ENCODE data around the gene IL18RAP.
A peak's percentile ranks its signal among the peaks of the same experiment; 100 is the strongest.

The IL18RAP gene

DNA sequence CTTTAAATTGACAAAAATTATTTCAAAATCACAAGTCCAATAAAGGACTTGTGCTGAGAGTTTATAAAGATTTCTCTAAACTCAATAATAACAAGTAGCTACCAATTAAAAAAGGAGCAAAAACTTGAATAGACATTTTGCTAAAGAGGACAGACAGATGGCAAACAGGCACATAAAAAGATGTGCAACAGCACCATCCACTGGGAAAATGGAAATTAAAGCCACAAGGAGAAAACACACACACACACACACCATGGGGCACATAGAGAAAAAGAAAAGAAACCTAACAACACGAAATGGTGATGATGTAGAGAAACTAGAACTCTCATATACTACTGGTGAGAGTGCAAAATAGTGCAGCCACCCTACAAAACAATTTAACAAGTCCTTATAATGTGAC, 37.5 kb downstream of the IL18RAP start:
- DNase-seq (ENCODE audit: low read depth in 2 of 2): no peak

DNA sequence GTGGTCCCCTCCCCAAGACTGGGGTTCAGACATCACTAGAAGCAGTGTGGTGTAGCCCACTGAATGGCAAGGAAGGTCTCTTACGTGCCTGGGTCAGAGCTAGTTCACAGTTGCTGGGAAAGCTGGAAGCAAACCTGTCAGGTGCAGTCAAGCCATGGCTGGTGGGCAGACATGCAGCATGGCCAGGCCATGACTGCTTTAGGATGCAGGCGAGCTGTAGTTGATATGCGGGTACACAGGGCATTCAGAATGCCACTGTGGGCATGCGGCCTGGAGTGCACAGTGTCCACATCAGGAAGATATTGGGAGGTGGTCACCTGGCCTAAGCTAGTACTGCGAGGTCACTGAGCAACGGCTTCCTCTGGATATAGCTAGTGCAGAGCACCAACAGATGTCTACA, 38.2 kb downstream of the IL18RAP start:
- DNase-seq (ENCODE audit: low read depth in 2 of 2): no peak

DNA sequence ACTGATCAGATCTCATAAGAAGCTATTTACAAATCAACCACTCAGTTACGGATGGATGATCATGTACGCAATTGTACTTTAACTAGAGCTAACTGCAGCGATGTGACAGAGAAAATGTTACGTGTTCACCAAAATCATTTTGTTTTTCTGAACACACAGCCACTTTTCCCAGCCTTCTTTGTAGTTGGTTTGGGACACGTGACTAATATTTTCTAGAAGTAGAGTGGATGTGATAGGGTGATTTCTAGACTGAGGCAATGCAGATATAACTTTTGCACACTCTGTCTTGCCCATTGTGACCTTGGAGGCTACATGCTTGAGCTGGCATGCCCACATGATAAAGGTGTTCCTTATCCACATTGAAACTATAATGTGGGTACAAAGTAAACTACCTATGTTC, 40.2 kb downstream of the IL18RAP start:
- DNase-seq (ENCODE audit: low read depth in 2 of 2): no peak

DNA sequence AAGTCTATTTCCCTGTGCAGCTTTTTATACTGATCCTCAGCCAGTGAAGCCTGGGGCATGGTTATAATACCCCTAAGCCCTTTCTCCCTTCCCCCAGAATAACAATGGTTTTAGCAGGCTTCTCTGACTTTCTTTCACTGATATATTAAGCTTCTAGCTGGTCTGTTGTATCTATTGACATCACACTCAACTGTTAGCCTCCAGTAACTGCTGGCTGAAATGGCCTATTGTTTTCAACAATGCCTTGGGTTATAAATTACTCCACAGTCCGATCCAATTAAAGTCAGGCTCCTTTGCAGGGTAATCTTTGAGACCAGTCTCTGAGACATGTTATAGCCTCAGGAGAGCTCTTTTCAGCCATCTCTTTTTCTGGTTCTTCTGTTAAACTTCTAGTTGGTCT, 47.2 kb downstream of the IL18RAP start:
- DNase-seq (ENCODE audit: low read depth in 2 of 2): no peak

DNA sequence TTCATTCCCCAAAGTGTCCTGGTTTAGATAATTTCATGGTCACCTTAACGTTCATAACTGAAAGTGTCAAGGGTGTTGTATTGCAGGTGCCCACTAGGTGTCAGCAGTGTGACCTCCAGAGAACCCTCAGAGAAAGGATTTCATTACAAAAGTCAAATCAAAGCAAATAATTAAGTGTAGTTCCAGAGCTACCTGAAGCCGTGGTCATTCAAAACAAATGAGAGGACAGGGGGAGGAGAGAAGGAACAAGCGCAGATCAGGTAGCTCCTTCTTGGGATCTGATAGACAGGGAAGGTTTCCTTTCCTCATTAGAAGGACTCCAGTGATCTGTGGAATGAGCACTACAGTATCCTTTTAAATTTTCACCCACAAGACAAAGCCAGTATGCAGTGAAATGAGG, 50.1 kb downstream of the IL18RAP start, which contains the start of gene SLC9A4:
TSS of gene SLC9A4 (plus strand) at position 207 of the 400 bp plus-strand sequence. CDS start 534 bp downstream, outside the sequence.
- peak in 1 of 2 donors; percentile 48 for DNase-seq (ENCODE audit: low read depth in 2 of 2)

DNA sequence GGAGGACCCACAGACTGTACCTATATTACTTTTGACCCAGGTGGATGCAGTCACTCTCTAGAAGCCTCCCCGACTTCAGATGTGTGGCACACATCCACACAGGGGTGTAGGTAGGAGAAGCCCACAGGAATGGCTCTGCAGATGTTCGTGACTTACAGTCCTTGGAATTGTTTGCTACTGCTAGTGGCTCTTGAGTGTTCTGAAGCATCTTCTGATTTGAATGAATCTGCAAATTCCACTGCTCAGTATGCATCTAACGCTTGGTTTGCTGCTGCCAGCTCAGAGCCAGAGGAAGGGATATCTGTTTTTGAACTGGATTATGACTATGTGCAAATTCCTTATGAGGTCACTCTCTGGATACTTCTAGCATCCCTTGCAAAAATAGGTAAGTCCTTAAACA, 50.7 kb downstream of the IL18RAP start:
- DNase-seq (ENCODE audit: low read depth in 2 of 2): no peak

DNA sequence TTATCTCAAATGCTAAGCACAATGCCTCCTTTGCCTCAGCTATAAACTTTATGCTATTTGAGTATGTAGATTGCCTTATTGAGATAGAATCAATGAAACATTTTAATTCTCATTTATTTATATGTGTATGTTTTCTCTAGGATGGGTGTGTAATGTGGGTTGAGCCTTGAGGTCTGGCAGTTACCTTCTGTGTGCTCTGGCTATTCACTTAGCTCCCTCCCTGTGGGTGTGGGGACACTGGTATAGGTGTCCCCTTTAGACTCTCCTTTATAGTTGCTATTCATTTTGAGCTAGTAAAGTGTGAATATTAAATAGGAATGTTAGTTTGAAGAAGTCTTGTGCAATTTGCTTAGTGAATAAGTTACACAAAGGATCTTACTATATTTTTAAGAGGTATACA, 51.8 kb downstream of the IL18RAP start:
- no peak for DNase-seq (ENCODE audit: low read depth in 2 of 2)

DNA sequence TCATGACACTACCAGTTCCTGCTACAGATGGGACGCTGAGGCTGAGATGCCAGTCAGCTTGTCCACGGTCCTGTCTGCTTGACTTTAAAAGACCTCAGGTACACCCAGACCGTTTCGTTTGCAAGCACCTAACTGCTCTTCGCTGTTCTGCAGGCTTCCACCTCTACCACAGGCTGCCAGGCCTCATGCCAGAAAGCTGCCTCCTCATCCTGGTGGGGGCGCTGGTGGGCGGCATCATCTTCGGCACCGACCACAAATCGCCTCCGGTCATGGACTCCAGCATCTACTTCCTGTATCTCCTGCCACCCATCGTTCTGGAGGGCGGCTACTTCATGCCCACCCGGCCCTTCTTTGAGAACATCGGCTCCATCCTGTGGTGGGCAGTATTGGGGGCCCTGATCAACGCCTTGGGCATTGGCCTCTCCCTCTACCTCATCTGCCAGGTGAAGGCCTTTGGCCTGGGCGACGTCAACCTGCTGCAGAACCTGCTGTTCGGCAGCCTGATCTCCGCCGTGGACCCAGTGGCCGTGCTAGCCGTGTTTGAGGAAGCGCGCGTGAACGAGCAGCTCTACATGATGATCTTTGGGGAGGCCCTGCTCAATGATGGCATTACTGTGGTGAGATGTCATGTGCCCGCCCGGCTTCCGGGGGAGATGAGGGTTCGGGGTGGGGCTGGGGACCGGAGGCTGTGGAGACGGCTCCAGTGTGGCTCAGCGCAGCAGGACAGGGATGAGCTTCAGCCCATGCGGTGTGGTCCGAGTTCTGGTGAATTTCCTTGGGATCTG, 55.9 kb downstream of the IL18RAP start:
- no peak for DNase-seq (ENCODE audit: low read depth in 2 of 2)

DNA sequence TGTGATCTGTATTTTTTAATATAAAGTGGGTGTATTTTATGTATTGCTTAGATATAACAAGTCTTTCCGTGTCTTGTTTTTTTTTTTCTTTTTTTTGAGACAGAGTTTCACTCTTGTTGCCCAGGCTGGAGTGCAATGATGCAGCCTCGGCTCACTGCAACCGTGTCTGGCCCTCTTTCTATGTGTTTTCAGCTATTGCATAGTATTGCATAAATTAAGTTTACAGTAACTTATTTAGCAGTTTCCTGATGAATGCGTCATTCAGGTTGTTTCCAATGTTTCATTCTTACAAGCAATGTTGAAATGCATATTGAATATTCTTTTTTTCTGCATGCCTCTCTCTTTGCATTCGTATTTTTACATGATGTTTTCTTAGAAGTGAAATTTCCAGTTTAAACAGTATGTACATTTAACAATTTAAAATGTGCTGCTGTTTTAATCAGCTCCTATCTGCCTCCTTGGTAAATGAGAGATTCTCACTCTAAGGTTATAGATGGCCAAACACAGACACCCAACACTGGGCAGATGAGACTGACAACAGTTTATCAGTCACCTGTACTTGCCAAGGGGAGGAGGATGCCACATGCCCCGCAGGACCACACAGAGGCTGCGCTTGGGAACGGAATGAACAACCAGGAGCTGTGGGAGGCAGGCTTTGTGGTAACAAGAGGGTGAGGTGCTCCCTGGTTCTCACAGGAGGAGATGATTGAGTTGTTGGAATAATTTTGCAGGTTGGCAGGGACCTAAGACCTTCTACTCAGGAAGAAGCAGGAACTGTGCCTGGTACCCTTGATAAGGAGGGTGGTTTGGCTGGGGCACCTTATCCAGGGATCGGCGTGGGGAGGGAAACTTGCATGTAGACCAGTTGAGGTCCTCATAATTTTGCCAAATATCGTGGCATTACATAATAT, 57.6 kb downstream of the IL18RAP start:
- DNase-seq (ENCODE audit: low read depth in 2 of 2): no peak

DNA sequence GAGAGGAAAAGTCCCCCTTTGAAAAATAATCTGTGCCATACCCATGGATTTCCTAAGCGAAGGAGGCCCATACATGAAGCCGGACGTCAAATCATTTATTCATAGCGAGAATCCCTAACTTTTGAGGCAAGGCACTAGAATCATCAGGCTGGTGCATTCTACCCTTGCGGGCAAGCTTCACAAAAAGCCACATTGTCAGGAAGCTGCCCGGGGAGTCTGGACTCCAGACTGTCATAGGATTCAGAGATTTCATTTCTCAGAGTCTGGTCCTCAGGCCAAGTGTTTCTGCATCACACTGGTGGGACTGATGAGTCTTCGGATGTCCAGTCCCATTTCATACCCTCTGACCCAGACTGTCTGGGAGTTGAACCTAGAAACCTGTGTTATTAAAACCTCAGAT, 59.0 kb downstream of the IL18RAP start:
- no peak for DNase-seq (ENCODE audit: low read depth in 2 of 2)

DNA sequence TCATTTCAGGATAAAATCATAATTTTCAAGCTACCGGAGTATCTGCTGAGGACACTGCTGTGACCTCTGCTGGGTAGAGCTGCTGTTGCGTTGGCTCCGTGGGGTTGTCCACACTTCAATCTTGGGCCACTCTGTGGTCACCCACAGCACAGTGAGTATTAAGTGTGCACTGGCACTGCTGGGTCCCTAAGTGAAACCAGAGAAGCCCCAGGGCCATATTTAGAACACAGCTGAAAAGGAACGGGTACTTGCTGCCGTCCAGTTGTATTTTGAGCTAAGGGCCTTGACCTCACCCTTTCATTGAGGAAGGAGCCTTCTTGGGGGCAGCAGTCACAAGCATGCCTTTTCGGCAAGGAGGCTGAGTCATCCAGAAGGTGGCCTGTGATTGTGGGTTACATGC, 60.1 kb downstream of the IL18RAP start:
- no peak for DNase-seq (ENCODE audit: low read depth in 2 of 2)

DNA sequence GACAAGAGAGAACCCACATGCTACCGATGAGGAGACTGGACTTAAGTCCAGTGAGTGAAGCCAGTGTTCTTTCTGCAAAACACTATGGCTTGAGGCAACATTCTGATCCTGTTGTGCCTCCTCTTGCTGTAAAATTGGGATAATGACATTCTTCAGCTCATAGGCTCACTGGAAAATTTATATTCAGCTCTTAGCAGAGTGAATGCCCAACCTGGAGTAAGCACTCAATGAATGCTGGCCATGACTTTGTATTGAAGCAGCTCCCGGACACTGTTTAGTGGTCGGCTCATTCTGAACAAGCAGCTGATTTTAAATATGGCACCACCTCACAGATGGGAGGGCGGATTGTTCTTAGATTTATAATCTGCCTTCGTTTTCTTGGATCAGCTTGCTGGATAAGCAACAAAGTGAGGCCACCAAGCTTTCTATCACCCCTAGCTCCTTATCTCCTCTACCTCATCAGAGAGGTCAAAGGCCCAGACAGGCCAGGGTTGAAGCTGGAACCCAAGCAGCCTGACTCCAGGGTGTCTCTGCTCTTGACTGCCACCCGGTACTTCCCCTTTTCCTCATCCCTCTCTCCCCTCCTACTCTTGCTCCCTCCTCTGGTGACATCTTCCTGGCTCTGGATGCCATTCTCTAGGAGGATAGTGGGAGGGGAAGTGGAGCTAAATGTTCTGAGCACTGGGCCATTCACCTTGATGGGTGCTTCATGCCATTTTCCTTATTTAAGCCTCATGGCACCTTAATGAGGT, 61.5 kb downstream of the IL18RAP start:
- no peak for DNase-seq (ENCODE audit: low read depth in 2 of 2)

DNA sequence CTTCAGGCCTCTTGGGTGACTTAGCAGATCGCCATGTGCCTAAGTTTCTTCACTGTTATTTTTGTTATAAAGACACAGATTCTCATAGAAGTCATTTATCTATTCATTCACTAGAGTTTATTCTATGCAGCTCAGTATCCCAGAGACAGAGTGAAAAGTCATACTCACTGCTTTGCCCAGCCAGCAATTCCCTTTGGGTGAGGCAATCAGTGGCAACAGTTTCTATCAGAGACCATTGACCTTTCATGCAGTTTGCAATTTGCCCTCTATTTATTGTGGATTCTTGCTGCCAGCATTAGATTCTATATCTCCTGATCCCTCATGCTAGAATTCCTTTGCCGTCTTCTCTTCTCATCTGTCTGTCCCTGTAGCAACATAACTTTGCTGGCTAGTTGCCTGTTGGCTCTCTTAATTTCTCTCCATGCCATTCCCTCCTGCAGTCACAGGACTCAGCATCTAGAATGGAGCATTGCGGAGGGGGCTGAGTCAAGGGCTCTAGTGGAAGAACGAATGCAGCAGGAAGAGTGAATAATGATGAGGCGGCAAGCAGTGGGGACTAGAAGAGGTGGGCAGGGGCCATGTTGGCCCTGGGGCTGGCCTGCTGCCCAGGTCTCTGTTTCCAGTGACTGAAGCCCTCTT, 62.3 kb downstream of the IL18RAP start:
- DNase-seq (ENCODE audit: low read depth in 2 of 2): no peak

DNA sequence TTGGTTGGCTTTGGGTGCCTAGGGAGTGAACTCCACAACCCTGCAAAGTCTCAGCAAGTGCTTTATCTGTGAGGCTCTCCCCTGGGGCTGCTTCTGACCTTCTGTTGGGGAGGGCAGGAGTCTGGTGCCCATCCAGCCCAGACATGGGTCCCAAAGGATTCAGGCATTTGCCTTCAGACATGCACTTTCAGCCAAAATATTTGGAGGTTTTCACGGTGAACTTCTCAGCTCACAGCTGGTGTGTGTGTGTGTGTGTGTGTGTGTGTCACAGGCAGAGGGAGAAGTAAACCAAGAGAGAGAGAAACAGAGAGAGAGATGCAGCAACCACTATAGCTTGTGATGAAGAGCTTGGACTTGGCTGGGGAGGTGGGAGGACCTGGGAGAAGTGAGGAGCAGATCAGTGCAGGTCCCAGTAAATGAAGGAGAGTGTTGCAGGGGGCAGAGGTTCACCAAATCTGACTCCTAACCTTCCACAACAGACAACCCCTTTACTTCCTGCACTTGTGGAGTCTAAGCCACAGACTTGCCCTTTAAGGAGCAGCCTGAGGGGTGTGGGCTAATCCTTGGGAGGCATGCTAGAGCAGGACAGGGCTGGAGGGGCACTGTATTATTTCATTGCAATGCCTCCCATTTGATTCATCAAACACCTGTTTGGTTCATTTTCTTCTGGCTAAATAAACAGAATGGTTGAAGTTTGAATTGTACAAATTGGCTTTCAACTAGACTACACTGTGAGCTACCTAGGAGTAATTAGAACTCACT, 64.2 kb downstream of the IL18RAP start:
- no peak for DNase-seq (ENCODE audit: low read depth in 2 of 2)

DNA sequence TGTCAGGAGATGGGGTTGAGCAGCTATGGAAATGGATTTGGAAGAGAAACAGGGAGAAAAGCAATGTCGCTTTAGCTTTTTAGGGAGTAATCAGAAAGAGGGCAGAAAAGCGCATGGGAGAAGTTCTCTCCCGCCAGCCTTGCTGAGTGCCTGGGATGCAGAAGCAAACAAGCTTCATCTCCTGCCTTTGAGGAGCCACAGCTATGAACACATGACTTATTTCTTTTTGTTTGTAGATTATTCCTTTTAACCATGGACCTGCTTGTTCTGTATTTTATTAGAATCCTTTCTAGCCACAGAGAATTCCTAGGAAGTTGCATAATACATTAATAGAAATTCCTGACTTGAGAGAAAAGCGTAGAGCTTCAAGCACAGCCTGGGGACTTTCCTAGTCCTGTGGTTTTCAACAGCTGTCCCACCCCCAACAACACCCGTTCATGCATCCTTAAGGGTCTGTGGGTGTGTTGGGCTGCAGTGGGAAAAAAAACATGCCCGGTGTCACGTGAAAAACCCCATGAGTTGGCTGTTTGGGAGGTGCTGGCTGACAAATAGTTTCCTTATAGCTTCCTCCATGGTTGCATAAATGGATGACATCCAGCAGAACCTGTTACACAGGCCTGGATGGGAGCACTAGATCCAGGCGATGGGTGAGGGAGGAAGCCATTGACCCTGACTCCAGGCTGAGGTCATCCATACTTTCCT, 65.0 kb downstream of the IL18RAP start:
- no peak for DNase-seq (ENCODE audit: low read depth in 2 of 2)

DNA sequence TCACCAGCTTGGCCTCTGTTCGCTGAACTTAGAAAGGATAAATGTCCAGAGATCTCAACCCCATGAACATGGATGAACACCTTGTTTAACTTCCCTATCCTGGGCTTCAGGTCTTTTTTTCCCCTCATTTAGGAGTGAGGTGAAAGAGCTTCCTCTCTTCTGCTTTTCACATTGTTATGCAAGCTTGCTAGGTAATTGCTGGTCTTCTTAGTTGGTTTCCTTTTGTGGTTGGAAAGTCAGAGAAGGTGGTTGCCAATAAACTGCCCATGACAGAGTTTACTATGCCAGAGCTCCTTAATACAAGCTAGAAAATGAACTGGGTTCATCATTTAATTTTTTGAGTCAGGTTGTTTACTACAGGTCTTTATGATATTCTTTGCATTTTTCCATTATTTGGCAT, 66.7 kb downstream of the IL18RAP start:
- DNase-seq (ENCODE audit: low read depth in 2 of 2): no peak

DNA sequence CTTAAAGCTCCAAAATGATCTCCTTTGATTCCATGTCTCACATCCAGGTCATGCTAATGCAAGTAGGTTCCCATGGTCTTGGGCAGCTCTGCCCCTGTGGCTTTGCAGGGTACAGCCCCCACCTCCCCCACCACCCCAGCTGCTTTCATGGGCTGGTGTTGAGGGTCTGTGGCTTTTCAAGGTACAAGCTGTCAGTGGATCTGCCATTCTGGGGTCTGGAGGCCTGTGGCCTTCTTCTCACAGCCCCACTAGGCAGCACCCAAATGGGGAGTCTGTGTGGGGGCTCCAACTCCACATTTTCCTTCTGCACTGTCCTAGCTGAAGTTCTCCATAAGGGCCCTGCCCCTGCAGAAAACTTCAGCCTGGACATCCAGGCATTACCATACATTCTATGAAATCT, 69.0 kb downstream of the IL18RAP start:
- no peak for DNase-seq (ENCODE audit: low read depth in 2 of 2)

DNA sequence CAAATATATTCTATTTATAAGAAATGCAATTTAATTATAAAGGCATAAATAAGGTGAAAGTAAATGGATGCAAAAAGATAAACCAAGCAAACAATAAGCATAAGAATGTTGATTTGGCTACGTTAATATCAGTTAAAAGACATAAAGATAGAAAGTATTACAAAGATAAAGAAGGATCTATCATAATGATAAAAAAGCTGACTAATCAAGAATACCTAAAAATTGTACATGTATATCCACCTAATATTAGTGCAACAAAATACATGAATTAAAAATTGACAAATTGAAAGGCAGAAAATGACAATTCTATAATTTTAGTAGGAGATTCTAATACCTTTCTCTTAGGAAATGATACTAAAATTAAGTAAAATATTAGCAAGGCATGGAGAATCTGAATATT, 71.6 kb downstream of the IL18RAP start:
- DNase-seq (ENCODE audit: low read depth in 2 of 2): no peak

DNA sequence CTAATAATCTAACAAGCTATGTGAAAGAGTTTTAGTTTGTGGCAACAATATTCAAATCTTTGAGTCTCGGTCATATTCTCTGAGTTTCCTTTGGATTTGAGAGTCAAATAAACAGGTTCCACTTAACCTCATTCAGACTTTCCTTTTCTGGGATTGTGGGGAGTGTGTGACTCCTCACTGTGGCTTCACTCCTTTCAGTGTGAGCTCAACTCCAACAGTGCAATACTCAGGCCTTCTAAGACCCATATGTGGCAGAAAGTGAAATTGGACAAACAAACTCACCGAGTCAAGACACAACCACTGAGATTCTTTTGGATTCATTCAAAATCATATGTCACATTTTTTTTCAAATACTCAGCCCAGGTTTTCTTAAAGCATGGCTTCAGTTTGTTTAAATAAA, 75.5 kb downstream of the IL18RAP start:
- no peak for DNase-seq (ENCODE audit: low read depth in 2 of 2)

DNA sequence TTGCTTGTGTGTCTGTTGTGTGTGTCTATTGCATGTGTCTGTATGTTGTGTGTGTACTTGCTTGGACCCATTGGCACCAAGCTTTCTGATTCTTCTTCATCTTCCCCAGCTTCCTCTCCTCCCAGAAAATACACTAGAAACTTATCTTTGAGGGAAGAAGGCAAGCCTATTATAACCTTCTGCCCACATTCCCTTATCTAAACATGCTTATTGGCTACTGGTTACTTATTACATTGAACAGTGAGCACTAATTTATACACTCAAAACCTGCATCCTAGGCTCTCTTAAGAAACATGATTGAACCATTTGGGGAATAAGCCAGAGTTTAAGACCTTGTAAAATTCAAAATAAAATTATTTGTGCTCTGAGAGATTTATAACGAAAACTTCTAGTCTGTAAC, 76.6 kb downstream of the IL18RAP start:
- no peak for DNase-seq (ENCODE audit: low read depth in 2 of 2)

All from stimulated activated CD4-positive, alpha-beta T cell treated with anti-CD3 and anti-CD28 coated beads, Interleukin-1b, Interleukin-23, amount 100 ng/mL, for 1 hour (primary cell).